ENCODE results near the gene CHIC1.
"Not testable (repeated sequence)": the region's sequence is repeated elsewhere in the genome, so short reads cannot be mapped to it uniquely, and the experiment has no call there.

CHIC1 gene

GRCh38 chrX:73562984-73563737 is at the start of gene CHIC1:
TSS of gene CHIC1 (plus strand) at chrX:73563197. CDS start at chrX:73563285, 88 bp downstream.
- DNase-seq: peak; percentile 62

DNA sequence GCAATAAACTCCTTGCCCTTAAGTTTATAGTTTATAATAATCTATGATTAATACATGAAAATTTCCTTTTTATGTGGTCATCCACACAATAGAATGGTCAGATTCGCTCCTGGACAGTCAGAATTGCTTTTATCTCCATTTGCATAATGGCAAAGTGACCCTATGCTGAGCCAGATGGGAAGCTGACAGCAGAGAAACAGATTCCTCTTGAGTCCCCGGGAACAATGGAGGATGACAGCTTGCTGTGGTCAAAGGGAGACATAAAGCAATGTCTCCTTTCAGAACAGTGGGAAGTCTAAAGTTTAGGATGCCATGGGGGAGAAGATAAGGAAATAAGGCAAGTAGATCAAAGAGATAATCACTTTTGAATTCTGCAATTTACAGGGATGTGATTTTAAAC is 40.2 kb upstream of the CHIC1 start:
- not testable (repeated sequence) for DNase-seq

- no peak for DNase-seq
Measured at GRCh38 chrX:73524906-73525305, 38.1 kb upstream of the CHIC1 start.

DNA sequence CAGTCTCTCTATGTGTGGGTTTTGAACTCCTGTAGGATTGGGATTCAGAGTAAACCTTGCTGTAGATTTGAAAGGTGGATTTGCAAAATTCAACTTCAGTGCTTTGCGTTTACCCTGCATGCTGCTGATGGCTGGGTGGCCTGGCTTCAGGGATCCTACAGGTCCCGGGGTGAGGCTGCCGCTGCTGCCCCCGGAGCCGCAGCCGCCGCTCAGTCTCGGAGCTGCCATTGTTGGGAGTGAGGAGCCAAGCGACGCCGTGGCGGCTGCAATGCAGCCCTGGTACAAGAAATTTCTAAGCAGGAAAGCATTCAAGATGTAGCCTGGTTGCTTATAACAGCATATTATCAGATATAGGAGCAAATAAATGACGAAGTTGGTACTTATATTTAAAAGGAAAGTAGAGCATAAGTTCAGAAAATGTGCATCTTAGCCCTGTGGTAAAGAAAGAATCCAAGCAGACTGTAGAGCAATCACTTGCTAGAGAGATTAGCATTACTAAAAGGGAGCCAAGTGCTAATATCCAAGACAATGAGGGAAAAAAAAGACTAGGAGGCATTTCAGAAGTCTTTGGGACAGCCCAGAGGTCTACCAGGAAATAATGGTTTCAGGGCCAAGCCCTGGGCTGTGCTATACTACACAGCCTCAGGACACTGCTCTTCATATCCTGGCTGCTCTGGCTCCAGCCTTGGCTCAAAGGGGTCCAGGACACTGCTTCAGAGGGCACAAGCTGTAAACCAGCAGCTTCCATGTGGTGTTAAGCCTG is 36.9 kb upstream of the CHIC1 start:
- DNase-seq: no peak

GRCh38 chrX:73531655-73532054 is 31.3 kb upstream of the CHIC1 start:
- not testable (repeated sequence) for DNase-seq

- DNase-seq: no peak
Measured at GRCh38 chrX:73556159-73556558, 6.8 kb upstream of the CHIC1 start.

- no peak for DNase-seq
Measured at GRCh38 chrX:73561801-73562200, 1.2 kb upstream of the CHIC1 start.

DNA sequence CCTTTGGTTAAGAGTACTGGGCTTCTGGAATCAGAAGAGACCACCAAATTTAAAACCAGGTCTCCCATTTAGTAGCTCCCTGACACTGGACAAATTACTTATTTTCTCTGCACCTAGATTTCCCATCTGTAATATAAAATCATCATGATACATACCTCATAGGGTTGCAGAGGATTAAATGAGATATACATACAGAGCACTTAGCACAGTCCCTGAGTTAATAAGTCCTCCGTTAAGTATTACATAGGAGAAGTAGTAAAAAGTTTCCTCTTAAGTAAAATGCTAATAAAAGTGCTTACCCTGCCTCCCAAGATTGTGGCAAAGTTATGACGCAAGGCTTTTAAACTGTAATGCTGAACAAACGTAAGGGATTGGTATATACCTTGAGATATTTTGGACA is 539 bp upstream of the CHIC1 start:
- no peak for DNase-seq

DNA sequence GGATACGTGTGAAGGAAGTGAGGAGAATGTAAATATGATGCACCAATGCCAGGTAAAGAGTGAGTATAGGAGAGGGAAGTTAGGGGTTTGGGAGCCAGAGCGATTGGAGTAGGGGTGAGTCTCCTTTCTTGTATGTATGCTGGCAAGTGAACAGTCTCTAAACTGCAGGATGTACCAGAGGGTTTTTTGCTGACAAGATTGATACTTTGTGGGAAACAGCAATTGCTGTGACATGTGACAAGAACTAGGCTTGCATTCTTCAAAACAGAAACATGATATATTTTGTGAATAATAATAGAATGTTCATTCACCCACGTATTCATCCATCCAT is 706 bp downstream of the CHIC1 start:
- DNase-seq: no peak

DNA sequence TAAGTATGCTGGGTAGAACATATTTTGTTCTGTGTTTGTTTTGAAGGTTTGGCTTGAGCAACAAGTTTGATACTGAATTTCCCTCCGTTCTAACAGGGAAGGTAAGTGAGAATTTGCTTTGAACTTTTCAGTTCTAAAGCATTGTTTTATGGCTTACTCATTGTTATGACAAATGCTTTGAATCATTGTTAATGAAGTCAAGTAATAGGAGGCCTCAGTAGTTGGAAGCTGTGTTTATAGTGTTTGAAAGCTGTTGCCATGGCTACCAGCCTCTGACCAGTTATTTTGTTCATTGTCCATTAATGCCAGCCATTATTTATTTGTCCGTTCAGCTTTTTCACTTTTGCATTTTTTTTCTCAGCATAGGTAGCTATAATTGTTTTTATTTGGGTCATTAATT is 14.4 kb downstream of the CHIC1 start:
- no peak for DNase-seq

- no peak for DNase-seq
Measured at GRCh38 chrX:73581002-73581628, 18.1 kb downstream of the CHIC1 start.

DNA sequence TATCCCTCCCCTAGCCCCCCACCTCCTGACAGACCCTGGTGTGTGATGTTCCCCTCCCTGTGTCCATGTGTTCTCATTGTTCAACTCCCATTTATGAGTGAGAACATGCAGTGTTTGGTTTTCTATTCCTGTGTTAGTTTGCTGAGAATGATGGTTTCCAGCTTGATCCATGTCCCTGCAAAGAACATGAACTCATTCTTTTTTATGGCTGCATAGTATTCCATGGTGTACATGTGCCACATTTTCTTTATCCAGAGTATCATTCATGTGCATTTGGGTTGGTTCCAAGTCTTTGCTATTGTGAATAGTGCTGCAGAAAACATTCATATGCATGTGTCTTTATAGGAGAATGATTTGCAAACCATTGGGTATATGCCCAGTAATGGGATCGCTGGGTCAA is 34.8 kb downstream of the CHIC1 start:
- DNase-seq: not testable (repeated sequence)

DNA sequence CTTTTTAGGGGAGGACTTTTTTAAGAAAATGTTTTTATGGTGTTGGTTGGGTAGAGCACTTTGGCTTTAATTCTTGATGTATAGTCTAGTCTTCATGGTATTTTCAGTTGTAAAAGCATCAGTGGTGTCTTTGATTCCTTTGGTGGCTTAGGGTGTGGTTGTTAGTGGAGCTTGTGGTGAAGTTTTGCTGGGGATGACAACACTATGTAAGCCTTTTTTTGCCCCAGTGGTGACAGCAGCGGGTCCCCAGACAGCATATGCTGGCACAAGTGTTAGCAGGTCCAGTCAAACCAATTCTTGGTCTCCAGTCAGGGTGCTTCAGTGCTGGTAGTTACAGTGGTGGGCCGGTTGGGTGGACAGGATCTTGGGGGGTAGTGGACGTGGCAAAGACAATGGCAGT is 52.0 kb downstream of the CHIC1 start:
- DNase-seq: no peak

- not testable (repeated sequence) for DNase-seq
Measured at GRCh38 chrX:73641669-73642068, 78.7 kb downstream of the CHIC1 start.

GRCh38 chrX:73647212-73647611 is 84.2 kb downstream of the CHIC1 start:
- no peak for DNase-seq

GRCh38 chrX:73647632-73648322 is 84.8 kb downstream of the CHIC1 start:
- DNase-seq: no peak

GRCh38 chrX:73661322-73661721 is 98.3 kb downstream of the CHIC1 start:
- not testable (repeated sequence) for DNase-seq

GRCh38 chrX:73668779-73669178 is 105.8 kb downstream of the CHIC1 start:
- DNase-seq: no peak

DNA sequence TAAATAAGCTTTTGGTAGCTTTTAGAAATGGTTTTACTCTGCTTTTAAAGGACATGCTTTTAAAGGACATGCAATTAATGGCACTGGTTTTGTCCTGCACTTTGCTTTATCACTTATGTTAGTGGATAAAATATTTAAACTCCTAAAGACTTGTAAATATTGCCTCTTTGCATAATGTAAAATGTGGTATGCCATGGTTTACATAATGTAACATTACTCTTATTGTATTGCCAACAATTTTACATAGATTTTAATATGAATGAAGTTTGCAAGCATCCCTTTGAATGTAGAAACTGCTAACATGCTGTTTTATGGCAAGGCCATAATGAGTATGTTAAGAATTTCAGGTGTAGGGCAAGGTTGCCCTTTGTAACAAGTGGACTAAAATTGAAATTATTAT is 118.4 kb downstream of the CHIC1 start:
- DNase-seq: no peak

GRCh38 chrX:73683236-73683859 is 120.4 kb downstream of the CHIC1 start:
- no peak for DNase-seq

- not testable (repeated sequence) for DNase-seq
Measured at GRCh38 chrX:73707014-73707413, 144.0 kb downstream of the CHIC1 start.

DNA sequence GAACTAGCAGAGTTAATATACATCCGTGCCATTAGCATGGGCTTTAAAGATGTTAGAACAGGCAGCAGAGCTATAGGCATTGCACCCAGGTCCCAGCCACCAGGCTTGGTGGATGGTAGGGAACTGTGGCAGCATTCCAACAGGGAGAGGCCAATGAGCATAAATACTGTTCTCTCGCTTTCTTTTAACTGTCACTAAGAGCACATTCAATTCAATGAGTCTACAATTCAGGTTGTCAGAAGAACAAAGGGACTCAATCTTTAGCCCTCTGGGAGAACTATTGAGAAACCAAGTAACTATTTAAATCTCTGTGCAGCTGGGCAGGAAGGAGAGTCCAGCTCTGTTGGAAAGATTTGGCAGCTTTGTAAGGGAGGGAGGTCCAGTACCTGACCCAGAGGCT is 165.6 kb downstream of the CHIC1 start:
- DNase-seq: no peak

Data from NCI-H446 treated with DMSO at 0.1 percent for 48 hours (cell line).